HepG2 (cell line): ENCODE data around the gene CORO7. TPM values are rescaled to one million over a fixed set of nuclear protein-coding genes. Genes with fewer than 3 reads are reported as not detected.

Experiments used
- ATAC-seq: fragments of 200-7000 bp; cut with Tn5 transposase; 3 replicates; pipeline ENCODE4 v1.9.1; 2020; ENCODE audit warnings: mild to moderate bottlenecking, moderate library complexity
- BruUV-seq: library from RNA; stranded (reverse); fragments of 400-500 nt; replicated peaks from 2 replicates; lab custom pipeline; 2021; lab: Mats Ljungman, UMichigan
- CTCF ChIA-PET: fragments of 300-600 bp; formaldehyde crosslinking; extraction: SDS; loops from one replicate; lab custom pipeline; 2021; ENCODE audit warnings: low total read pairs, inconsistent platforms, low intra/inter-chr PET ratio; lab: Yijun Ruan, JAX
- POLR2A ChIA-PET: fragments of 350-600 bp; sonication (Branson Sonifier 250); formaldehyde crosslinking; loops from one replicate; lab custom pipeline; 2020; ENCODE audit warnings: antibody characterized with exemption, inconsistent platforms; lab: Yijun Ruan, JAX
- DNase-seq: peaks from one replicate; pipeline ENCODE4 v3.0.0-alpha.2; 2015; ENCODE audit warnings: low spot score
- FAIRE-seq: peaks from 3 replicates; lab custom pipeline; 2011; peaks lifted over from hg19 to GRCh38; lab: Jason Lieb, UNC
- H2AFZ ChIP-seq: one replicate; pipeline ENCODE4 v1.6.1; 2011; ENCODE audit warnings: low read length, inconsistent platforms
- H3K27ac ChIP-seq: fragments of 300-600 bp; 3 replicates; pipeline ENCODE4 v1.8.0; 2011; ENCODE audit warnings: mixed run types, mild to moderate bottlenecking, mixed read lengths, low read length, inconsistent platforms; ENCODE audit not compliant: insufficient read depth; ENCODE audit errors: extremely low read length
- H3K27me3 ChIP-seq, 2 experiments: fragments of 200-600 bp in 1 of 2; 2 replicates in 1 of 2; 3 replicates in 1 of 2; pipeline versions ENCODE4 v1.6.0 to v1.8.0; 2011; ENCODE audit warnings: low read length in 2 of 2, mild to moderate bottlenecking in 2 of 2, moderate library complexity in 2 of 2, inconsistent platforms in 1 of 2; ENCODE audit not compliant: insufficient read depth in 2 of 2, control insufficient read depth in 1 of 2
- H3K36me3 ChIP-seq, 2 experiments: fragments of 200-600 bp in 1 of 2; replicated peaks in 1 of 2; 2 replicates in 1 of 2; 3 replicates in 1 of 2; pipeline versions ENCODE4 v1.5.1 to v1.8.0; 2011; ENCODE audit warnings: low read length in 2 of 2, inconsistent platforms in 1 of 2; ENCODE audit not compliant: insufficient read depth in 2 of 2, control insufficient read depth in 1 of 2
- H3K4me1 ChIP-seq: 2 replicates; pipeline ENCODE4 v1.5.1; 2012; ENCODE audit warnings: low read length, inconsistent platforms; ENCODE audit not compliant: insufficient read depth
- H3K4me2 ChIP-seq: 2 replicates; pipeline ENCODE4 v1.6.0; 2011; ENCODE audit warnings: low read depth, low read length, inconsistent platforms
- H3K4me3 ChIP-seq, 3 experiments: fragments of 200-600 bp in 1 of 3; sonication (generic), shearing (Covaris generic) in 1 of 3; replicated peaks in 1 of 3; 2 replicates each; pipeline ENCODE4 v1.5.1; 2011 to 2016; ENCODE audit warnings: low read length in 3 of 3, inconsistent platforms in 2 of 3, low read depth in 2 of 3, mild to moderate bottlenecking in 2 of 3, control low read depth in 1 of 3, mixed read lengths in 1 of 3; ENCODE audit not compliant: insufficient read depth in 1 of 3
- H3K79me2 ChIP-seq: one replicate; pipeline ENCODE4 v1.6.1; 2011; ENCODE audit warnings: low read length, inconsistent platforms; ENCODE audit not compliant: insufficient read depth
- H3K9ac ChIP-seq: 2 replicates; pipeline ENCODE4 v1.6.0; 2011; ENCODE audit warnings: mild to moderate bottlenecking, low read depth, low read length, inconsistent platforms; ENCODE audit not compliant: insufficient read depth
- H3K9me3 ChIP-seq: 2 replicates; pipeline ENCODE4 v1.5.1; 2012; ENCODE audit warnings: mild to moderate bottlenecking, low read length
- H4K20me1 ChIP-seq: 2 replicates; pipeline ENCODE4 v1.6.0; 2011; ENCODE audit warnings: inconsistent platforms, mild to moderate bottlenecking, low read length, moderate library complexity; ENCODE audit not compliant: insufficient read depth
- AGO2 ChIP-seq: fragments of 200-400 bp; formaldehyde crosslinking; optimal IDR thresholded peaks from 2 replicates; pipeline ENCODE3; 2017; ENCODE audit warnings: mild to moderate bottlenecking, low read depth, low read length, moderate library complexity
- ATF4 ChIP-seq, 2 experiments: fragments of 450-650 bp in 1 of 2; sonication (generic) in 1 of 2; formaldehyde crosslinking; IDR thresholded peaks; 2 replicates each; pipeline versions ENCODE4 v1.5.0 to v1.8.0; 2020 to 2022; ENCODE audit warnings: mild to moderate bottlenecking in 1 of 2, missing genetic modification reagents in 1 of 2
- ATRX ChIP-seq: sonication (generic); formaldehyde crosslinking; IDR thresholded peaks from 2 replicates; pipeline ENCODE4 v1.4.0; 2020; ENCODE audit warnings: missing genetic modification reagents, borderline replicate concordance
- DNMT3B ChIP-seq: conservative IDR thresholded peaks from 2 replicates; pipeline ENCODE4 v1.6.1; 2016; ENCODE audit warnings: missing biosample characterization, control low read depth
- ESRRA ChIP-seq: sonication (generic); formaldehyde crosslinking; IDR thresholded peaks from 2 replicates; pipeline ENCODE4 v1.5.1; 2020; ENCODE audit warnings: mild to moderate bottlenecking, low read depth, missing genetic modification reagents
- HDAC1 ChIP-seq: sonication (generic); formaldehyde crosslinking; IDR thresholded peaks from 2 replicates; pipeline ENCODE4 v1.5.1; 2020; ENCODE audit warnings: mild to moderate bottlenecking, missing genetic modification reagents
- HNF4G ChIP-seq, 2 experiments: sonication (generic) in 1 of 2; formaldehyde crosslinking in 1 of 2; IDR thresholded peaks; 2 replicates each; pipeline versions ENCODE4 v1.4.0 to v1.6.1; 2011 to 2020; ENCODE audit warnings: borderline replicate concordance in 2 of 2, low read depth in 2 of 2, mild to moderate bottlenecking in 2 of 2, low read length in 1 of 2, missing genetic modification reagents in 1 of 2, moderate library complexity in 1 of 2
- KMT2B ChIP-seq: IDR thresholded peaks from 2 replicates; pipeline ENCODE4 v1.6.1; 2016; ENCODE audit warnings: missing genetic modification reagents, missing compliant biosample characterization
- MAFF ChIP-seq: IDR thresholded peaks from 2 replicates; pipeline ENCODE4 v1.6.1; 2011; ENCODE audit warnings: low read depth, low read length, improper control_type of control experiment
- SPEN ChIP-seq: sonication (generic); formaldehyde crosslinking; IDR thresholded peaks from 2 replicates; pipeline ENCODE4 v1.5.1; 2020; ENCODE audit warnings: low read depth, mild to moderate bottlenecking, missing genetic modification reagents
- ZNF354B ChIP-seq: sonication (generic); formaldehyde crosslinking; IDR thresholded peaks from 2 replicates; pipeline ENCODE4 v1.8.0; 2022; ENCODE audit warnings: mild to moderate bottlenecking, missing genetic modification reagents
- ZNF382 ChIP-seq: sonication (generic); formaldehyde crosslinking; IDR thresholded peaks from 2 replicates; pipeline ENCODE4 v1.5.0; 2020; ENCODE audit warnings: missing genetic modification reagents, mild to moderate bottlenecking, borderline replicate concordance
- ZNF446 ChIP-seq: sonication (generic); formaldehyde crosslinking; IDR thresholded peaks from 2 replicates; pipeline ENCODE4 v1.5.0; 2020; ENCODE audit warnings: mild to moderate bottlenecking, missing genetic modification reagents
- ZNF678 ChIP-seq: sonication (generic); formaldehyde crosslinking; IDR thresholded peaks from 2 replicates; pipeline ENCODE4 v1.4.0; 2020; ENCODE audit warnings: mild to moderate bottlenecking, missing genetic modification reagents
- ZNF704 ChIP-seq: sonication (generic); formaldehyde crosslinking; IDR thresholded peaks from 2 replicates; pipeline ENCODE4 v1.8.1; 2023; ENCODE audit warnings: mild to moderate bottlenecking, inconsistent platforms, moderate library complexity, missing genetic modification reagents, borderline replicate concordance
- ZNF768 ChIP-seq: sonication (generic); formaldehyde crosslinking; IDR thresholded peaks from 2 replicates; pipeline ENCODE4 v1.4.0; 2020; ENCODE audit warnings: missing genetic modification reagents
- ZNF816 ChIP-seq: sonication (generic); formaldehyde crosslinking; IDR thresholded peaks from 2 replicates; pipeline ENCODE4 v1.8.0; 2022; ENCODE audit warnings: missing genetic modification reagents, mild to moderate bottlenecking, borderline replicate concordance
- ZNF850 ChIP-seq: sonication (generic); formaldehyde crosslinking; conservative IDR thresholded peaks from 2 replicates; pipeline ENCODE4 v1.9.0; 2021; ENCODE audit warnings: mild to moderate bottlenecking, missing genetic modification reagents
- ZNF878 ChIP-seq: sonication (generic); formaldehyde crosslinking; IDR thresholded peaks from 2 replicates; pipeline ENCODE4 v1.8.1; 2023; ENCODE audit warnings: mild to moderate bottlenecking, missing genetic modification reagents, moderate library complexity
- ZNF883 ChIP-seq: sonication (generic); formaldehyde crosslinking; IDR thresholded peaks from 2 replicates; pipeline ENCODE4 v1.5.1; 2020; ENCODE audit warnings: mild to moderate bottlenecking, missing genetic modification reagents; ENCODE audit errors: not compliant biosample characterization
- WGBS: methylation state at CpG from one replicate; pipeline ENCODE4 v1.1.6; 2017; ENCODE audit warnings: low lambda C conversion rate; 5-methylcytosine and 5-hydroxymethylcytosine counted together
- in situ Hi-C: cut with HindIII; loops from 2 replicates; pipeline ENCODE4 v1.10.0; 2017; ENCODE audit warnings: low pct_unique_long_range_greater_than_20kb; ENCODE audit not compliant: extremely low pct_ligation_motif_present
- intact Hi-C: fragments of 100-400 bp; cut with micrococcal nuclease; formaldehyde crosslinking; loops from one replicate; pipeline ENCODE4 v1.10.0; 2022; ENCODE audit not compliant: unreplicated experiment
- polyA plus RNA-seq, 8 experiments: library from polyadenylated mRNA; depleted of rRNA in 3 of 8; stranded (reverse) in 7 of 8; unstranded in 1 of 8; fragments of >200 nt; fragmentation: Illumina TruSeq in 4 of 8; extraction: Trizol in 4 of 8; gene quantifications; 2 replicates each; pipeline versions ENCODE4 v1.2.1 to v1.2.3, GENCODE V29; 2011 to 2016; ENCODE audit warnings: low read depth in 4 of 8, missing spikeins in 1 of 8, mixed read lengths in 1 of 8; ENCODE audit not compliant: insufficient read depth in 1 of 8
- total RNA-seq, 5 experiments: library from RNA; depleted of rRNA; stranded (reverse); fragments of >200 nt; fragmentation: Illumina TruSeq; extraction: Trizol; gene quantifications; 2 replicates each; pipeline ENCODE4 v1.2.3, GENCODE V29; 2016; ENCODE audit warnings: low read depth in 1 of 5

Gene CORO7
- total and polyA plus RNA-seq, 2 of the 13 experiments (the other 11 are each of a cell fraction or from before 2014, with no cell fraction given) = 9.9 to 14.3 TPM

GRCh38 chr16:4409081-4409932, 7.1 kb downstream of the CORO7 start (continued):
- TF ChIP-seq AGO2 (peak; percentile 39), ZNF768 (CRISPR knock-in tag) (peak; percentile 44; the same call in 1 of the 2 replicates)

- ATAC-seq = no peak
- ChIA-PET POLR2A (no interaction called here), CTCF (no interaction called here)
- H3K4me1 ChIP-seq = no peaks in the 10 kb centered on the region
- H3K9ac ChIP-seq = no peak overlapping the region
- no peak for TF ChIP-seq ZNF678 (CRISPR knock-in tag)
- no peak for TF ChIP-seq HDAC1 (CRISPR knock-in tag)
- TF ChIP-seq ZNF704 = no peak
- no peak for TF ChIP-seq ZNF850 (CRISPR knock-in tag)
- no peak for TF ChIP-seq ZNF446
- no peak for TF ChIP-seq ZNF382 (CRISPR knock-in tag)
- no peak for TF ChIP-seq SPEN
- no peak for TF ChIP-seq ZNF816 (CRISPR knock-in tag)
- no peak for TF ChIP-seq KMT2B (CRISPR knock-in tag)
- TF ChIP-seq ATRX (CRISPR knock-in tag) = no peak
- no peak for TF ChIP-seq ZNF883 (CRISPR knock-in tag)
- no peak for TF ChIP-seq DNMT3B (CRISPR knock-in tag)
- TF ChIP-seq HNF4G (IDR thresholded peaks at IDR 0.05; ENCODE audit: borderline replicate concordance, low read depth, low read length) = no peak
- no peak for TF ChIP-seq HNF4G (CRISPR knock-in tag; IDR thresholded peaks at IDR 0.05; ENCODE audit: borderline replicate concordance, low read depth)
- TF ChIP-seq ZNF354B (CRISPR knock-in tag) = no peak
- no peak for TF ChIP-seq ATF4 (CRISPR knock-in tag; IDR thresholded peaks at IDR 0.05)
- no peak for TF ChIP-seq ZNF878 (CRISPR knock-in tag)
- TF ChIP-seq ESRRA (CRISPR knock-in tag) = no peak
- no peak for TF ChIP-seq MAFF
- intact Hi-C loops (no loop called here), in situ Hi-C loops (no loop called here)
- H3K36me3 ChIP-seq = peaks cover 5 to 33% of the 10 kb centered on the region in 2 experiments; a peak in 4 of 5 replicates
- H3K27ac ChIP-seq = no peak overlapping the region
- no peak overlapping the region for H3K4me2 ChIP-seq
- BruUV-seq = no TSS peak
- no peaks in the 10 kb centered on the region for H3K9me3 ChIP-seq
- H3K79me2 ChIP-seq = no peaks in the 10 kb centered on the region
- H2AFZ ChIP-seq = no peak overlapping the region
- no peak overlapping the region for H3K4me3 ChIP-seq
- H4K20me1 ChIP-seq = no peaks in the 10 kb centered on the region
- no peaks in the 10 kb centered on the region for H3K27me3 ChIP-seq
- no peak for DNase-seq
- 98% methylated on average over 7 of the region's 10 CpGs for WGBS
- no peak for FAIRE-seq
These were observed 8.1 kb downstream of the CORO7 start for GRCh38 chr16:4408323-4408690.
